Mesothelial cell of epicardium (in vitro differentiated cells): Measurements from ENCODE around the gene ERCC6L. TPM values are rescaled to one million over a fixed set of nuclear protein-coding genes. Genes with fewer than 3 reads are reported as not detected.

Experiments used
- DNase-seq, 2 experiments: peaks; one replicate each; pipeline ENCODE4 v3.0.0; 2021; ENCODE audit warnings: low spot score in 2 of 2; ENCODE audit not compliant: unreplicated experiment in 2 of 2
- H3K27ac Mint-ChIP-seq: 2 replicates; pipeline ENCODE4 v1.8.0; 2021; ENCODE audit warnings: mixed read lengths
- H3K27me3 Mint-ChIP-seq: 2 replicates; pipeline ENCODE4 v1.8.0; 2021; ENCODE audit warnings: low read depth, mixed read lengths
- H3K36me3 Mint-ChIP-seq: 2 replicates; pipeline ENCODE4 v1.8.0; 2021; ENCODE audit warnings: mixed read lengths
- H3K4me1 Mint-ChIP-seq: 2 replicates; pipeline ENCODE4 v1.8.0; 2021; ENCODE audit warnings: mixed read lengths
- H3K4me3 Mint-ChIP-seq: 2 replicates; pipeline ENCODE4 v1.8.0; 2021; ENCODE audit warnings: mild to moderate bottlenecking, moderate library complexity, mixed read lengths
- H3K9me3 Mint-ChIP-seq: 2 replicates; pipeline ENCODE4 v1.8.0; 2021; ENCODE audit warnings: mixed read lengths
- total RNA-seq: library from RNA; stranded (reverse); gene quantifications from 3 replicates; pipeline ENCODE4 v1.2.1, GENCODE V29; 2021
- TF ChIP-seq, protein P1 (sequence below): fragments of 200-600 bp; sonication (generic); IDR thresholded peaks from one replicate; pipeline ENCODE4 v1.5.0; 2021; ENCODE audit warnings: antibody characterized with exemption; ENCODE audit not compliant: unreplicated experiment

The ERCC6L gene
- total RNA-seq, 1 donor from 2014 or later, result 3.0 TPM

DNA sequence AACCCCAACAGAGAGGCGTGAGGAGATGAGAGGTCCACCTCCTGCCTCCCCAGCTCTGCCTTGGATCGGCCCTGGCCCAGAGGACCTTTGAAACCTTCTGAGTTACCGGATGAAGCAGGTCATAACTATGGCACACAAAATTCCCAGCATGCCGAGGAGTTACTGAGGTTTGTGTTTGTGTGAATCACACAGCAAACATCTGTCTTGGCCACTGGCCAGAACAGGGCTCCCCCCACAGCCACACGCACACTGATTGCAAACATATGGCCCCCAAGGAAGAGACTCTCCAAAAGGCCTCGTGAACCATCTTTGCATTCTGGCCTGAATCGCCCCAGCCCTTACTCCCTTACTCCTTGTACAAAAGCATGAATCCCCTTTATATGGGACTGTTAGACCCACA, 19.3 kb upstream of the ERCC6L start:
- peaks cover 7% of the 10 kb centered on the region for H3K4me1 Mint-ChIP-seq
- H3K27me3 Mint-ChIP-seq, result peaks cover 5% of the 10 kb centered on the region
- no peak for DNase-seq
- H3K4me3 Mint-ChIP-seq, result no peak overlapping the region
- peaks cover 3% of the 10 kb centered on the region for H3K9me3 Mint-ChIP-seq
- H3K36me3 Mint-ChIP-seq, result no peaks in the 10 kb centered on the region
- H3K27ac Mint-ChIP-seq, result no peak overlapping the region
- TF ChIP-seq, protein P1, sequence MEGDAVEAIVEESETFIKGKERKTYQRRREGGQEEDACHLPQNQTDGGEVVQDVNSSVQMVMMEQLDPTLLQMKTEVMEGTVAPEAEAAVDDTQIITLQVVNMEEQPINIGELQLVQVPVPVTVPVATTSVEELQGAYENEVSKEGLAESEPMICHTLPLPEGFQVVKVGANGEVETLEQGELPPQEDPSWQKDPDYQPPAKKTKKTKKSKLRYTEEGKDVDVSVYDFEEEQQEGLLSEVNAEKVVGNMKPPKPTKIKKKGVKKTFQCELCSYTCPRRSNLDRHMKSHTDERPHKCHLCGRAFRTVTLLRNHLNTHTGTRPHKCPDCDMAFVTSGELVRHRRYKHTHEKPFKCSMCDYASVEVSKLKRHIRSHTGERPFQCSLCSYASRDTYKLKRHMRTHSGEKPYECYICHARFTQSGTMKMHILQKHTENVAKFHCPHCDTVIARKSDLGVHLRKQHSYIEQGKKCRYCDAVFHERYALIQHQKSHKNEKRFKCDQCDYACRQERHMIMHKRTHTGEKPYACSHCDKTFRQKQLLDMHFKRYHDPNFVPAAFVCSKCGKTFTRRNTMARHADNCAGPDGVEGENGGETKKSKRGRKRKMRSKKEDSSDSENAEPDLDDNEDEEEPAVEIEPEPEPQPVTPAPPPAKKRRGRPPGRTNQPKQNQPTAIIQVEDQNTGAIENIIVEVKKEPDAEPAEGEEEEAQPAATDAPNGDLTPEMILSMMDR, result no peak

DNA sequence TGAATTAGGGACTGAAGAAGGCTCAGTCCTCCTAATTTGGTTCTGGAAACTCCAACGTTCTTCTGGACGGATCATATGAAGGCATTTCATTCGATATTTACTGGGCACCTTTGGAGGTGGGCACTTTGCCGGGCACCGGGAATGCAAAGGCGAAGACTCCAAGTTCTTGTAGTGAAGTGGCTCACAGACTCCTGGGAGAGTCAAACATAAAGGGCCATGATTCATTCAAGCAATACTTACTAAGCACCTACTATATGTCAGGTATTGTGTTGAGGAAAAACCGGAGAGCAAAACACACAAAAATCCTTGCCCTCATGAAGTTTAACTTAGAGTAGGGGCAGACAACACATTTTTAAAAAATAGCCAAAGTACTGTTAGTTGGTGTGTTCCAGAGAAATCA, 17.0 kb upstream of the ERCC6L start:
- Mint-ChIP-seq H3K4me3 (peak overlapping the region; percentile 51), H3K36me3 (no peaks in the 10 kb centered on the region), H3K27me3 (peaks cover 5% of the 10 kb centered on the region), H3K27ac (no peak overlapping the region), H3K4me1 (peaks cover 7% of the 10 kb centered on the region), H3K9me3 (peaks cover 9% of the 10 kb centered on the region)
- TF ChIP-seq, protein P1, result no peak
- no peak for DNase-seq

DNA sequence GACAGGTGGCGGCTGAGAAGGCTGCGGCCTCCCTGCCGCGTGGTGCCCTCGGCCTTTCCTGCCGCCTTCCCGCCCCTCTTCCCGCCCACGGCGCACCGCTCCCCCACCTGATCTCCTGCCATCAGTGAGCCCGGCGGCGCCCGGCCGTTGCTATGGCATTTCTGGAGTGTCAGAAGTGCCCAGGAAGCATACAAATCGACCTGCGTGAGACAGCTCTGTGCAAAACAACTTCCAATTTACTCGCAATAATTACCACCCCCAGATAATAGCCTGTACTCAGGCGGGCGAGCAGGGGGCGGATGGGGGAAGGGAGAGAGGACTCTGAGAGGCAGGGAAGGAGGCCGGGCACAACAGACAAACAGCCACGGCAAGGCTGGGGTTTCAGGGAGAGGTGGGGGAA, 16.6 kb upstream of the ERCC6L start:
- H3K27me3 Mint-ChIP-seq, result peaks cover 5% of the 10 kb centered on the region
- no peaks in the 10 kb centered on the region for H3K36me3 Mint-ChIP-seq
- TF ChIP-seq, protein P1, result no peak
- peak overlapping the region; percentile 51 for H3K4me3 Mint-ChIP-seq
- H3K9me3 Mint-ChIP-seq, result peaks cover 9% of the 10 kb centered on the region
- peaks cover 7% of the 10 kb centered on the region for H3K4me1 Mint-ChIP-seq
- DNase-seq, result no peak
- H3K27ac Mint-ChIP-seq, result no peak overlapping the region

DNA sequence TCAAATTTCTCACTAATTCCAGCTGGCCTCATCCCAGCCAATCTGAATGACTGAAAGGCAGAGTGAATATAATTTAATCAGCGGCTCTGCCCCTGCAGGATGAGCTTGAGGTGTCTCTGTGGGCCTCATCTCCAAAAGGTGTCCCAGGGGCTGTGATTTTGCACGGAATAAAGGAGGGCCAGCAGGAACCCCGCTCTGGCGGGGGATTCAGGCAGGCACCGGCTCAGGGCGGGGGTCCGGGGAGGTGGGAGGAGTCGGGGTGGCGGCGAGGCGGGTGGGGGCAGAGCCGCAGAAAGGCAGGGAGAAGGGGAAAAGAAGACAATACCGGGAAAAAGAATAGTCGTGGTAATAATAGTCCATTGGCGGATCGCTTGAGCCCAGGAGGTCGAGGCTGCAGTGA, 16.0 kb upstream of the ERCC6L start:
- Mint-ChIP-seq H3K9me3 (peaks cover 7% of the 10 kb centered on the region), H3K27ac (no peak overlapping the region)

DNA sequence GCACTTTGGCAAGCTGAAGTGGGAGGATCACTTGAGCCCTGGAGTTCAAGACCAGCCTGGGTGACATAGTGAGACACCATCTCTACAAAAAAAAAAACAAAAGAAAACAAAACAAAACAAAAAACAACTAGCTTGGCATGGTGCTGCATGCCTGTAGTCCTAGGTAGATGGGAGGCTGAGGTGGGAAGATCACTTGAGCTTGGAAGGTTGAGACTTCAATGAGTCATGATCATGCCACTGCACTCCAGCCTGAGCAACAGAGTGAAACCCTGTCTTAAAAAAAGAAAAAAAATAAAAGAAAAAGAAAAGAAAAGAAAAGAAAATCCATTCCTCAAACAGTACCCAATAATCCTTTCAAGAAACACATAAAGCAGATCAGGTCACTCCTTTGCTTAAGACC, 14.9 kb upstream of the ERCC6L start:
- peaks cover 11% of the 10 kb centered on the region for H3K9me3 Mint-ChIP-seq
- no peak overlapping the region for H3K27ac Mint-ChIP-seq

More for the DNA sequence above, 16.0 kb upstream of the ERCC6L start:
- peaks cover 5% of the 10 kb centered on the region for H3K27me3 Mint-ChIP-seq
- TF ChIP-seq, protein P1, result no peak
- H3K4me1 Mint-ChIP-seq, result peaks cover 7% of the 10 kb centered on the region
- no peak for DNase-seq
- H3K4me3 Mint-ChIP-seq, result no peak overlapping the region
- no peaks in the 10 kb centered on the region for H3K36me3 Mint-ChIP-seq

More for the DNA sequence above, 14.9 kb upstream of the ERCC6L start:
- H3K4me3 Mint-ChIP-seq, result no peak overlapping the region
- no peaks in the 10 kb centered on the region for H3K36me3 Mint-ChIP-seq
- no peak for DNase-seq
- H3K4me1 Mint-ChIP-seq, result peaks cover 7% of the 10 kb centered on the region
- peaks cover 5% of the 10 kb centered on the region for H3K27me3 Mint-ChIP-seq
- TF ChIP-seq, protein P1, result no peak
